ENCODE measurements around the gene EFHC2.
"Not testable (repeated sequence)": the region's sequence is repeated elsewhere in the genome, so short reads cannot be mapped to it uniquely, and the experiment has no call there.

Gene EFHC2

DNA sequence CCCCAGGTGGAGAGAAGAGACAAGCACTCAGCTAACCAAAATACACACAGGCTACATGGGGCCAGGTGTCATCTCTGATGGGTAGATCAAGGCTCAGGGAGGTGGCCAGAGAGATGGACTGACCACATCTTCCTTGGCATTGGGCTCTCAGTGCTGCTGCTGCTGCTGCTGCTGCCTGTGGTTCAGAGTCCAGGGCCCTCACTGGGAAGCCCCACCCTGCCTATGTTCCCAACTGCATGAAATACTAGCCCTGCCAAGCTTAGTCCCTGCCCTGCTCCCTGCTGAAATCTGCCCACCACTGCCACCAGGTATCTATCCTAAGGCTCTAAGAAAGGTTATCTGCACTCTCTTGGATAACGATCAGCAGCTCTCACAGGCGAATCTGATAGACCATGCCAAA is 118.7 kb downstream of the EFHC2 start:
- H3K9me3 ChIP-seq (ENCODE audit: control insufficient read depth, low read length) = no peaks in the 10 kb centered on the region
- no peaks in the 10 kb centered on the region for H3K27me3 ChIP-seq (ENCODE audit: control insufficient read depth, insufficient read depth, low read length)
- H3K4me1 ChIP-seq (ENCODE audit: control insufficient read depth, insufficient read depth, low read length) = peaks cover 6% of the 10 kb centered on the region
- H3K36me3 ChIP-seq (ENCODE audit: control insufficient read depth, insufficient read depth, low read length) = no peaks in the 10 kb centered on the region
- no peak overlapping the region for H3K9ac ChIP-seq (ENCODE audit: low read length)
- no peak overlapping the region for H3K4me3 ChIP-seq (ENCODE audit: low read length)

DNA sequence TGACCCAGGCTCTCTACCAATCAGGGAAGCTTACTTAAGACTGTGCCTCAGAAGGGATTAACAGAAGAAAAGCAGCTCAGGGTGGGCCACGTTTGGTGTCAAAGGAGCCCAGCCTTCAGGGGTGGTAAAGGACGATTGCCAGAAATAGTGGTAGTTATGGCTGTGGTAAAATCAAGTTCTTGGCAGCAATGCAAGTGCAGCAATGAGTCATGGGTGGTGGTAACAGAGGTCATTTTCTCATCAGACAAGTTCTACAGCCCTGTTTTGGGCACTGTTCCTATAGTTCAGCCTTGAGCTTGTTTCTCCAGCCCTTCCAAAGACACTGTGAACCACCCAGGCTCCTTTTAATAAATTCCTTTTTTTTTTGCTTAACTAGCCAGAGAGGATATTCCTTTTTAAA is 120.3 kb downstream of the EFHC2 start:
- Histone ChIP-seq H3K9me3 (ENCODE audit: control insufficient read depth, low read length) (no peaks in the 10 kb centered on the region), H3K27me3 (ENCODE audit: control insufficient read depth, insufficient read depth, low read length) (no peaks in the 10 kb centered on the region), H3K4me1 (ENCODE audit: control insufficient read depth, insufficient read depth, low read length) (peaks cover 6% of the 10 kb centered on the region), H3K9ac (ENCODE audit: low read length) (no peak overlapping the region), H3K36me3 (ENCODE audit: control insufficient read depth, insufficient read depth, low read length) (no peaks in the 10 kb centered on the region), H3K4me3 (ENCODE audit: low read length) (no peak overlapping the region)

DNA sequence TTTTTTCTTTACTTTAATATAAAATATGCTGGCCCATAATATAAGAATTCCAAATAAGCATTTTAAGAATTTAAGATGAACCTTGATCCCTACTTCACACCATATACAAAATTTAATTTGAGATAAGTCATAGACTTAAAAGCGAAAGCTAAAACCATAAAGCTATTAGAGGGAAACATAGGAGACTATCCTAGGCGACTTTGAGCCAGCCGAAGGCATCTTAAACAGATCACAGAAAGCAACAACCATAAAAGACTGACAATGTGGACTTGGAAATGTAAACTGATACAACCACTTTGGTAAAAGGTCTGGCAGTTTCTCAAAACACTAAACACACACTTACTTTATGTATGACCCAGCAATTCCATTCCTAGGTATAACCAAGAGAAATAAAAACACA is 125.0 kb downstream of the EFHC2 start:
- Histone ChIP-seq H3K4me3 (ENCODE audit: low read length) (no peak overlapping the region), H3K36me3 (ENCODE audit: control insufficient read depth, insufficient read depth, low read length) (no peaks in the 10 kb centered on the region), H3K4me1 (ENCODE audit: control insufficient read depth, insufficient read depth, low read length) (peaks cover 3% of the 10 kb centered on the region), H3K9me3 (ENCODE audit: control insufficient read depth, low read length) (no peaks in the 10 kb centered on the region), H3K27me3 (ENCODE audit: control insufficient read depth, insufficient read depth, low read length) (no peaks in the 10 kb centered on the region), H3K9ac (ENCODE audit: low read length) (no peak overlapping the region)

- Histone ChIP-seq H3K9ac (ENCODE audit: low read length) (no peak overlapping the region), H3K4me1 (ENCODE audit: control insufficient read depth, insufficient read depth, low read length) (no peaks in the 10 kb centered on the region), H3K27me3 (ENCODE audit: control insufficient read depth, insufficient read depth, low read length) (no peaks in the 10 kb centered on the region), H3K9me3 (ENCODE audit: control insufficient read depth, low read length) (no peaks in the 10 kb centered on the region), H3K36me3 (ENCODE audit: control insufficient read depth, insufficient read depth, low read length) (no peaks in the 10 kb centered on the region), H3K4me3 (ENCODE audit: low read length) (no peak overlapping the region)
Measured at GRCh38 chrX:44216171-44216570, 127.3 kb downstream of the EFHC2 start.

DNA sequence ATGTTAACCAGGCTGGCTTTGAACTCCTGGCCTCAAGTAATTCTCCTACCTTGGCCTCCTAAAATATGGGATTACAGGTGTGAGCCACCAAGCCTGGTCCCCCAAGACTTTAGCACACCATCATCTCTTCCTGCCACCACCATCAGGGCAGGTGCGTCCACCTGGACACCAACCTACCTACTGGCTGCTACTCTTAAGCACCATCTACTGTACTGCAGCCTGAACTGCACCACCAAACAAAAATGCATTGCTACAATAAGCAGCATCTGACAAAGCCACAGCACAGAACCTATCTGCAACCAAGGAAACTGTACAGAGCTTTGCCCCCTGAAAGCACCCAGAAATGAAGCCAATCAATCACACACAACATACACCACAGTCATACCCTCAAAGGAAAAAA is 139.7 kb downstream of the EFHC2 start:
- Histone ChIP-seq H3K9ac (ENCODE audit: low read length) (no peak overlapping the region), H3K9me3 (ENCODE audit: control insufficient read depth, low read length) (no peaks in the 10 kb centered on the region), H3K27me3 (ENCODE audit: control insufficient read depth, insufficient read depth, low read length) (no peaks in the 10 kb centered on the region), H3K4me1 (ENCODE audit: control insufficient read depth, insufficient read depth, low read length) (no peaks in the 10 kb centered on the region), H3K36me3 (ENCODE audit: control insufficient read depth, insufficient read depth, low read length) (no peaks in the 10 kb centered on the region), H3K4me3 (ENCODE audit: low read length) (no peak overlapping the region)

GRCh38 chrX:44202596-44202995 is 140.9 kb downstream of the EFHC2 start:
- no peak overlapping the region for H3K9ac ChIP-seq (ENCODE audit: low read length)
- no peaks in the 10 kb centered on the region for H3K4me1 ChIP-seq (ENCODE audit: control insufficient read depth, insufficient read depth, low read length)
- no peaks in the 10 kb centered on the region for H3K27me3 ChIP-seq (ENCODE audit: control insufficient read depth, insufficient read depth, low read length)
- no peaks in the 10 kb centered on the region for H3K36me3 ChIP-seq (ENCODE audit: control insufficient read depth, insufficient read depth, low read length)
- no peak overlapping the region for H3K4me3 ChIP-seq (ENCODE audit: low read length)
- H3K9me3 ChIP-seq (ENCODE audit: control insufficient read depth, low read length) = no peaks in the 10 kb centered on the region

- no peaks in the 10 kb centered on the region for H3K36me3 ChIP-seq (ENCODE audit: control insufficient read depth, insufficient read depth, low read length)
- no peak overlapping the region for H3K4me3 ChIP-seq (ENCODE audit: low read length)
- H3K9me3 ChIP-seq (ENCODE audit: control insufficient read depth, low read length) = no peaks in the 10 kb centered on the region
- H3K27me3 ChIP-seq (ENCODE audit: control insufficient read depth, insufficient read depth, low read length) = no peaks in the 10 kb centered on the region
- no peaks in the 10 kb centered on the region for H3K4me1 ChIP-seq (ENCODE audit: control insufficient read depth, insufficient read depth, low read length)
- H3K9ac ChIP-seq (ENCODE audit: low read length) = no peak overlapping the region
Measured at GRCh38 chrX:44189116-44189515, 154.4 kb downstream of the EFHC2 start.

GRCh38 chrX:44187915-44188314 is 155.6 kb downstream of the EFHC2 start:
- H3K9me3 ChIP-seq (ENCODE audit: control insufficient read depth, low read length); H3K36me3 ChIP-seq (ENCODE audit: control insufficient read depth, insufficient read depth, low read length); H3K27me3 ChIP-seq (ENCODE audit: control insufficient read depth, insufficient read depth, low read length); H3K9ac ChIP-seq (ENCODE audit: low read length); H3K4me3 ChIP-seq (ENCODE audit: low read length); H3K4me1 ChIP-seq (ENCODE audit: control insufficient read depth, insufficient read depth, low read length): not testable (repeated sequence)

DNA sequence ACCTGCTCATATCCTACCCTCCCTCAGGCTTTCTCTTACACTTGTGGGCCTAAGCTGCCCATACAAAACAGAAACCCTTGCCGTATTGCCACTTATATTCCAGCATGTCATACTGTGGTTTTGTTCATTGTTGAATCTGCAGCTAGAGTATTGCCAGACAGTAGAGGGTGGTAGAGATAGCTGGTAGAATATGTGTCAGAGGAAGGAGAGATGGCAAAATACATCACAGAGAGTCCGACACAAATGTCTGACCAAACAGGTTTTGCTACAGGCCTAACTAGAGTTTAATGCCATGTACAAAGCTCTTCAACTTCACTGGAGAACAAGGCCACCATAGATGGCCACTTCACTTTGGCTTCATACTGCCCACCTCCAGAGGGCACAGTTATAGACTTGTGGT is 160.1 kb downstream of the EFHC2 start:
- peaks cover 4% of the 10 kb centered on the region for H3K4me1 ChIP-seq (ENCODE audit: control insufficient read depth, insufficient read depth, low read length)
- H3K36me3 ChIP-seq (ENCODE audit: control insufficient read depth, insufficient read depth, low read length) = no peaks in the 10 kb centered on the region
- H3K9me3 ChIP-seq (ENCODE audit: control insufficient read depth, low read length) = no peaks in the 10 kb centered on the region
- no peaks in the 10 kb centered on the region for H3K27me3 ChIP-seq (ENCODE audit: control insufficient read depth, insufficient read depth, low read length)
- no peak overlapping the region for H3K9ac ChIP-seq (ENCODE audit: low read length)
- H3K4me3 ChIP-seq (ENCODE audit: low read length) = no peak overlapping the region

- Histone ChIP-seq H3K4me3 (ENCODE audit: low read length) (no peak overlapping the region), H3K27me3 (ENCODE audit: control insufficient read depth, insufficient read depth, low read length) (no peaks in the 10 kb centered on the region), H3K4me1 (ENCODE audit: control insufficient read depth, insufficient read depth, low read length) (peaks cover 4% of the 10 kb centered on the region), H3K36me3 (ENCODE audit: control insufficient read depth, insufficient read depth, low read length) (no peaks in the 10 kb centered on the region), H3K9me3 (ENCODE audit: control insufficient read depth, low read length) (no peaks in the 10 kb centered on the region), H3K9ac (ENCODE audit: low read length) (no peak overlapping the region)
Measured at GRCh38 chrX:44178274-44179053, 165.0 kb downstream of the EFHC2 start.

GRCh38 chrX:44175455-44175854 is 168.0 kb downstream of the EFHC2 start:
- no peak overlapping the region for H3K4me3 ChIP-seq (ENCODE audit: low read length)
- no peaks in the 10 kb centered on the region for H3K9me3 ChIP-seq (ENCODE audit: control insufficient read depth, low read length)
- H3K9ac ChIP-seq (ENCODE audit: low read length) = no peak overlapping the region
- peaks cover 4% of the 10 kb centered on the region for H3K4me1 ChIP-seq (ENCODE audit: control insufficient read depth, insufficient read depth, low read length)
- no peaks in the 10 kb centered on the region for H3K27me3 ChIP-seq (ENCODE audit: control insufficient read depth, insufficient read depth, low read length)
- no peaks in the 10 kb centered on the region for H3K36me3 ChIP-seq (ENCODE audit: control insufficient read depth, insufficient read depth, low read length)

DNA sequence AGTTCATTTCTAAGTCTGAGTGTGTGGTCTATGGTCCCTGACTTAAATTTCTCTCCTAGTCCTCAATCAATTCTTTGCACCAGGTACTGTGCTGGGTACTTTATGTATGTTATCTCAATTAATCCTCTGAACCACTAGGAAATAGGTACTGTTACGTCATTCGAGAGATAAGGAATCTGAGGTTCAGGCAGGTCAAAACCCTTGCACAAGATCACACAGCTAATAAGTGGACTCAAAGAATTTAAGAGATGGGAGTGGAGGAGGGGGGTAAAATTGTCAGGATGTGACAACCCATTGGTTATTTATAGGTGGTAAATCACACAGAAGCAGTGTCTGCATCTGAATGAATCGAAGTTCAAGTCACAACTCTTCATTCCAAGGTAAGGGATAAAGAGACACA is 169.4 kb downstream of the EFHC2 start:
- Histone ChIP-seq H3K4me3 (ENCODE audit: low read length) (no peak overlapping the region), H3K9ac (ENCODE audit: low read length) (no peak overlapping the region), H3K9me3 (ENCODE audit: control insufficient read depth, low read length) (no peaks in the 10 kb centered on the region), H3K4me1 (ENCODE audit: control insufficient read depth, insufficient read depth, low read length) (peaks cover 3% of the 10 kb centered on the region), H3K36me3 (ENCODE audit: control insufficient read depth, insufficient read depth, low read length) (no peaks in the 10 kb centered on the region), H3K27me3 (ENCODE audit: control insufficient read depth, insufficient read depth, low read length) (no peaks in the 10 kb centered on the region)

DNA sequence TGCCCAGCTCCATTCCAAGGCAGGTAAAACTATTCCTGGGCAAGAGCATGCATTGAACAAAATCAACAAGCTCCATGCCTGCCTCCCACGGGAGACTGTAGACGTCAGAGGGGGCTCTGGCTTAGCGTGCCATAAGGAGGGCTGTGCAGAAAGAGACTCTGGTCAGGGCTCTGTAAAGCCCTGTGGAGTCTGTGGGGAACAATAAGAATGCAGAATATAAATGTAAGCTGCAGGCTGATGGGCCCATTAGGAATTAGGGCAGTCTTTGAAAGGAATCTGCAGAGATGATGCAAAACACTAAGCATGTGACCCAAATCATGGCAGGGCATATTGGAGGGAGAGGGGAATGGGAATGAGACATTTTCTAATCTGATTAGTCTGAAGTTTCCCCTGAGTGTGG is 170.3 kb downstream of the EFHC2 start:
- H3K27me3 ChIP-seq (ENCODE audit: control insufficient read depth, insufficient read depth, low read length) = no peaks in the 10 kb centered on the region
- H3K9ac ChIP-seq (ENCODE audit: low read length) = no peak overlapping the region
- H3K4me3 ChIP-seq (ENCODE audit: low read length) = no peak overlapping the region
- no peaks in the 10 kb centered on the region for H3K36me3 ChIP-seq (ENCODE audit: control insufficient read depth, insufficient read depth, low read length)
- no peaks in the 10 kb centered on the region for H3K9me3 ChIP-seq (ENCODE audit: control insufficient read depth, low read length)
- H3K4me1 ChIP-seq (ENCODE audit: control insufficient read depth, insufficient read depth, low read length) = no peaks in the 10 kb centered on the region
